ENCODE results near the gene GRIK1. TPM values are rescaled to one million over a fixed set of nuclear protein-coding genes. Genes with fewer than 3 reads are reported as not detected.

GRIK1 gene
- total RNA-seq, 1 donor from 2014 or later = 0.06 TPM

- no peak for DNase-seq (ENCODE audit: extremely low read depth, low read depth, low spot score)
Observed at GRCh38 chr21:29914326-29914725, 25.5 kb downstream of the GRIK1 start.

- no peak for DNase-seq (ENCODE audit: extremely low read depth, low read depth, low spot score)
Observed at GRCh38 chr21:29909571-29909970, 30.2 kb downstream of the GRIK1 start.

GRCh38 chr21:29904359-29905282 is 35.2 kb downstream of the GRIK1 start:
- DNase-seq (ENCODE audit: extremely low read depth, low read depth, low spot score) = no peak

- no peak for DNase-seq (ENCODE audit: extremely low read depth, low read depth, low spot score)
Observed at GRCh38 chr21:29896884-29897283, 42.9 kb downstream of the GRIK1 start.

DNA sequence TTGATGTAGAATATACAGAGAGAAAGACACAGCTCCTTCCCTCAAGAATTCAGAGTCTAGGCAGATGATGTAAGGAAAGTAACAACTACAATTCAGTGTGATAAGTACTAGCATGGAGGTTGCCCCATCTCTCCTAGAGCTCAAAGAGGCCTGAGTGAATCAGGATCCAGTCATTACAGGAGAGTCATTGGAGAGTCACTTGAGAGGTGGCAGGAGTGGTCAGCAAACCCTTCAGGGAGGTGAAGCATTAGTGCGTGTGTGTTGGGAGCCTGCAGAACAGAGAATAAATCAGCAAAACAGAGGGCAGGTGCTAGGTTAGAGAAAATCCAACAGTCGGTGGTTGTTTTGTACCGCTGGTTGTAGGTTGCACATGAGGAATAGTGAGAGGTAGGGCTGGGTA is 46.1 kb downstream of the GRIK1 start:
- no peak for DNase-seq (ENCODE audit: extremely low read depth, low read depth, low spot score)

- DNase-seq (ENCODE audit: extremely low read depth, low read depth, low spot score) = no peak
Observed at GRCh38 chr21:29892379-29892778, 47.4 kb downstream of the GRIK1 start.

DNA sequence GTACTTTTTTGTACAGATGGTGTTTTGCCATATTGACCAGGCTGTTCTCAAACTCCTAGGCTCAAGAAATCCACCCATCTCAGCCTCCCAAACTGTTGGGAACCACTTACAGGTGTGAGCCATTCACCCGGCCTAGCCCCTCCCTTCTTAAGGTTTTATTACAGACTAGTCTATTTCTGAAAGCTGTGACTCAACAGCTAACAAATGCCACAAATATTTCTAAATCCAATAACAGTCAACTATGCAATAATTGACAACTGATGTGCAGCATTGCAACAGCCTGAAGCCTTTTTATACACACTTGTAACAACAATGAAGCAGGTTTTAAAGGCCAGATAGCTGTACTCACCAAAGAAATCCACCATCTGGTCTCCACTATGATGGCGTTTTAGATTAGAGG is 51.4 kb downstream of the GRIK1 start:
- no peak for DNase-seq (ENCODE audit: extremely low read depth, low read depth, low spot score)

DNA sequence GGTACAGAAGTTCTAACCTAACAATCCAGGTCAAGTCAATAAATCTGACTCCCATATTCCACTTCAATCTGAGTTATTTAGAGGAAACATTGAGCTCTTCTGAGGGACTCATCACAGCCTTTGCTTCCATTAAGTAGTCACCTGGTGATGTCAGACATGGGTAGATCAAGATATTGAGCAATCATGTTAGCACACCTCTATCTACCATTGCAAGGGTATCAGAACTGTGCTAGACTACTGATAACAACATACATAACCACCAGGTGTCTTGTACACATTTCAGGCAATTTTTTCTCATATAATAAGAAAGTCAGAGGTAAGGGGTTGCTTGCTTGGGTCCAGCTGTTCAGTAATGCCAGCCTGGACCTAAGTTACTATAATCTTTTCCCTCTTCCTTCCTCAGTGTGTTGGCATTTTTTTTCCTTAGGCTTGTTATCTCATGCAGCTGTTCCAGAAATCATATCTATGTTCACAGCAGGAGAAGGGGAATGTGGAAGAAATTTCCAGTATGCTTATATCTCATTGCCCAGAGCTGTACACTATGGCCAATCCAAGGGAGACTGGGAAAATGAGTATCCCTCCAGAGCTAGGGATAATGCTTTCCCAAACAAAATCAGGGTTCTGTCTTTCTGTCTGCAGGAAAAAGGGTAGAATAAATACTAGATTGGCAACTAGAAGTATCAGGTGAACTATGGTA is 52.3 kb downstream of the GRIK1 start:
- no peak for DNase-seq (ENCODE audit: extremely low read depth, low read depth, low spot score)

GRCh38 chr21:29885491-29885890 is 54.3 kb downstream of the GRIK1 start:
- DNase-seq (ENCODE audit: extremely low read depth, low read depth, low spot score) = no peak

GRCh38 chr21:29875873-29876272 is 63.9 kb downstream of the GRIK1 start:
- no peak for DNase-seq (ENCODE audit: extremely low read depth, low read depth, low spot score)

DNA sequence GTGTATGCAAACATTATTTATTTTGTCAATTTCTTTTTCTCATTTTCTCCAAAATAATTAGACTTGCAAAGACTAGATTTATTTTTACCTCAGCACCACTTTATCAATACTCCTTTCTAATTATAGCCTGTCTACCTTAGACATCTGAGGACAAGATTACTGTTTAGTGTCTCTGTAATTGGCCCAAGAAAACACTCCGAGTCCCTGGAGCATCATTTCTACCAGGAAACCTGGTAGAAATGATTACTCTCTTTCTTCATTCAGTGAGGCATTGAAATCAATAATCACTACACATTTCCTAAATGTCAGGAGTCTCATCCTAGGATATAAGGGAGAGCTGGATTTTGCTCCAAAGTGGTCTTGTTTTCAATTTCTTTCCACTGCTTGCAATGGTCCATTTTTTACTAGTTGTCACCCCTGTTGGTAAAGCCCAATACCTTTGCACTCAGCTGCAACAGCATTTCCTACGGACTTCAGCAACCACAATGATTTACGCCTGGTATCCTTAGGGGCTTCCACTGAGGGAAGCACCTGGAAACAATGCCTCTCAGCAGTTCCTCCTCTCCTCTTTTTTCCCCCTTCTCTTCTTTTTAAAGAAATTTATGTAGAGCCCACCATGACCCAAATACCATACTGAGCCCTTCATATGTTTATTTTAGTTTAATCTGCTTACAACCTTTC is 64.6 kb downstream of the GRIK1 start:
- DNase-seq (ENCODE audit: extremely low read depth, low read depth, low spot score) = no peak

DNA sequence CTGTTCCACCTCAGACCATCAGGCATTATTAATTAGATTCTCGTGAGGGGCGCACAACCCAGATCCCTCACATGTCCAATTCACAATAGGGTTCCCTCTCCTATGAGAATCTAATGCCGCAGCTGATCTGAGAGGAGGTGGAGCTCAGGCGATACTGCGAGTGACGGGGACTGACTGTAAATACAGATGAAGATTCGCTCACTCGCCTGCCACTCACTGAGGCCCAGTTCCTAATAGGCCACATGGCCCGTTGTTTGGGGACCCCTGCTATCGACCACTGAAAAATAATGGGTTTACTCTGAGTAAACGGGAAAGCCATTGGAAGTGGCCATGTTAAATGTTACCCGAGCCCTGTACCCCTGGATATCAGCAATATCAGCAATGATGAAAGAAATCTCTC is 65.9 kb downstream of the GRIK1 start:
- DNase-seq (ENCODE audit: extremely low read depth, low read depth, low spot score) = no peak

DNA sequence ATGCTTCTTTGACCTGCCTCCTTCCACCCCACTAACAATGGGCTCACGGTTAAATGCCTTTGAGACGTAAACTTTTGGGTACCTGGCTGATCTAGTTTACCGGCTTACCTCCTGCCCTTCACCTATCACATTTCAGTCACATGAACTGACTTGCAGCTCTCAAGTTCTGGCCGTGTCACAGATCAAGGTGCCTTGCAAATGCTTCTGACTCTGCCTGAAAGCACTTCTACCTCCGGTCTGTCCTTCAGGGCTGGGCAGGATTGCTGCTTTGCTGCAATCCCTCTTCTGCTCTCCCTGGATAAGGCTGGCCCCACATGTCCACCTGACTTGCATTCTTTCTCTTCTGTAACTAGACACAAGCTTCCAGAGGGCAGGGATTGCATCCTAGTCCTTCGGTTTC is 69.0 kb downstream of the GRIK1 start:
- DNase-seq (ENCODE audit: extremely low read depth, low read depth, low spot score) = no peak

DNA sequence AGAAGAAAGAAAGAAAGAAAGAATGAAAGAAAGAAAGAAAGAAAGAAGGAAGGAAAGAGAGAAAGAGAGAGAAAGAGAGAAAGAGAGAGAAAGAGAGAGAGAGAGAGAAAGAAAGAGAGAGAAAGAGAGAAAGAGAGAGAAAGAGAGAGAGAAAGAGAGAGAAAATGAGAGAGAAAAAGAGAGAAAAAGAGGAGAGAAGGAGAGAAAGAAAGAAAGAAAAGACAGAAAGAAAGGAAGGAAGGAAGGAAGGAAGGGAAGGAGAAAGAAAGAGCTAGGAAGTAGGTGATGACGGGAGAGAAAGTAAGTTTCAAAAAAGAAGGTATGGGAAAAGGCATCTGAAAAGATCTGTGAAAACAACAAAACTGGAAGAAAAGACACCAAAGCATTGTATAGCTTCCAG is 72.0 kb downstream of the GRIK1 start:
- no peak for DNase-seq (ENCODE audit: extremely low read depth, low read depth, low spot score)

DNA sequence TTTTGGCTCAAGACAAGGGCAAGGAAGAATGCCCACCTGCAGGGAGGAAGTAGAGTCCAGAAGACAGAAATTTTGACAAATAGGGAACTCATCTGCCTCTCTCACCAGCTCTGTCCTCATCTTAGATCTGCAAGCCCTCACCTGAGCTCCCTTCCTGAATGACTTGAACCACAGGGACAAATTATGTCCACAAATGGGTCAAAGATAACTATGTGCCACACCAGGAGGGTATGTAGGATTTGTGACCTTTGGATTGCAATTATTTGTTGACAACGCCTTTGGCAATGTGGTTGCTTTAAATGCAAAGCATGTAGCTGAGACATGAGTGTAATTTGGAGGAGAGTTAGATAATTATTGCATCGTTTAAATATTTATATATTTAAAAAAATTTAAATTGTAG is 79.5 kb downstream of the GRIK1 start:
- DNase-seq (ENCODE audit: extremely low read depth, low read depth, low spot score) = no peak

- DNase-seq (ENCODE audit: extremely low read depth, low read depth, low spot score) = no peak
Observed at GRCh38 chr21:29857150-29857549, 82.6 kb downstream of the GRIK1 start.

DNA sequence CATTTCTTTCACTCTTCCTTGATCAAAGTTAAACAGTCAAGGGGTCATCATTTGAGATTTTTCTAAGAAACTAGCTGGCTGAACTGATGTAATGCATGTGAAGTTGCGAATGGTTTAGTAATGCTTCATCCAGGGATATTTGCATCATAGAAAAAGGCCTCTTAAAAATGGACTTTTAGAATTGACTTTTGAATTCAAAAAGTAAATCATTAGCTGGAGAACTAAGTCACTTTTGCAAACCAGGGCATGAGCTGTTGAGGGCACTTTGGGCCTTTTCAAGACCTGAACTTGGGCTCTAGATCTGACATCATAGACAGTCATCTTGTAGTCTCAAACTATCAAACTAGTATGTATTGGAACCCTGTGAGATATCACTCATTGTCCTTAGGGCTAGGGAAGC is 85.0 kb downstream of the GRIK1 start:
- no peak for DNase-seq (ENCODE audit: extremely low read depth, low read depth, low spot score)

DNA sequence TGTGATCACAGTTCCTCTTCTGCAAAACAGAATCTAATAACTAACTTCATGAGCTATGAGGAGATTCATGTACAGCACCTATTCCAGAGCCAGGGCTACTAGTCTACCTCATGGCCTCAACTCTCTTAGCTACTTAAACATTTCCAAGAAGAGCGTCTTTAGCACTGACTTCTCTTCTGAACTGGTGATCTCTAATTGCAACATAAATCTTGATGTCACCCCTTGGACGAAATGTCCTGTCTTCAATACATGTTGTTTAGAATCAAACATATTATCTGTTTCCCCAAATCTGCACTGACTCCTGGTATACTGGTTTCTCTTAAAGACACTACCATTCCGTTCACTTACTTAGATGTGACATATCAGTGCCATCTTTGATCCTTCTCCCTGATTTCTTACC is 88.2 kb downstream of the GRIK1 start:
- DNase-seq (ENCODE audit: extremely low read depth, low read depth, low spot score) = no peak

DNA sequence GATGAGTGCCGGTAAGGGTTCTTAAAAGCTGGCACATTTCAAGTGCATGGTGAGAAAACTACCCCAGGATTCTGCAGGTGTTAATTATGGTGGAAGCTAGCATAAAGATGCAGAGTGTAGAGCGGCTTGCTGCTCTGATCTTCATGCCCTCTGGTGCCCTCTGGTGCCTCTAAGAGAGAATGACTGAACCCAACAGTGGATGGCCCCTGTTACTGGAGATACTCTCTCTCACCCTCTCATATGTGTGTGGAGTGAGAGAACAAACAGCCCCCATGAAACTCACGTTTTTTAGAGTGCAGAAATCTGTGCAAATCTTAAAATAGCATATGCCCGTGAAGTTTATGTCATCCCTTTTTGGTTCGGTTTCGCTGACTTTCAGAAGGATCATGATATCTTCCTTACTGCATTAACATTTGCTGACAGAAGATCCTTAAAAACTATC is 90.0 kb downstream of the GRIK1 start:
- DNase-seq (ENCODE audit: extremely low read depth, low read depth, low spot score) = peak; percentile 18

DNA sequence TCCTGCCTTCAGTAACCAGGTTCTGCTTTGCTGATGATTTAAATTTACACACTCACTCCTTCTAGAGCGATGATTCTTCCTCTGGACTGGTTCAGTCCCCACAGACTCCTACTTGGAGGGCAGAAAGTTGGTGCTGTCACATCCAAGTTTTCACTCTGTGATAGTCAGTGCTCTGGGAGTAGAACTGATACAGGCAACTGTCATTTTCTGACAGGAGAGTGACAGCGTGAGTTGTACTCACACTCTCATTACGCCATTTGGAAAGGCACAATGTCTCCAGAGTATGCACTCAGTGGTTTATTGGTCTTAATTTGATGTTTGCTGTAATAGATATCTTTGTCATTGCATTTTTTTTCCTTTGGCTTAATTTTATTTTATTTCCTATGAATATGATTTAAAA is 96.0 kb downstream of the GRIK1 start:
- DNase-seq (ENCODE audit: extremely low read depth, low read depth, low spot score) = no peak

GRCh38 chr21:29834617-29835016 is 105.2 kb downstream of the GRIK1 start:
- DNase-seq (ENCODE audit: extremely low read depth, low read depth, low spot score) = no peak

DNA sequence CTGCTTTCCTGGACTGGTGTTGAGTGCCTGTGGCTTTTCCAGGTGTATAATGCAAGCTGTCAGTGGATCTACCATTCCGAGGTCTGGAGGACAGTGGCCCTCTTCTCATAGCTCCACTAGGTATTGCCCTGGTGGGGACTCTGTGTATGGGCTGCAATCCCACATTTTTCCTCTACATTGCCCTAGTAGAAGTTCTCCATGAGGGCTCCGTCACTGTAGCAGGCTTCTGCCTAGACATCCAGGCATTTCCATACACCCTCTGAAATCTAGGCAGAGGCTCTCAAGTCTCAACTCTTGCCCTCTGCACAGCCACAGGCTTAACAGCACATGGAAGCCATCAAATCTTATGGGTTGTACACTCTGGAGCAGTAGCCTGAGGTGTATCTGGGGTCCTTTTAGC is 107.6 kb downstream of the GRIK1 start:
- no peak for DNase-seq (ENCODE audit: extremely low read depth, low read depth, low spot score)

Measured in glomerular endothelial cell (primary cell).